H1 (cell line): Measurements from ENCODE around the gene ENTPD6. TPM values are rescaled to one million over a fixed set of nuclear protein-coding genes. Genes with fewer than 3 reads are reported as not detected.

Experiments
- CTCF ChIA-PET: fragments of 300-600 bp; sonication (Branson Sonifier 250); formaldehyde crosslinking; loops from one replicate; lab custom pipeline; 2021; ENCODE audit not compliant: partially characterized antibody; lab: Charles Lee
- POLR2A ChIA-PET: fragments of 300-600 bp; sonication (Branson Sonifier 250); formaldehyde crosslinking; loops from one replicate; lab custom pipeline; 2021; ENCODE audit warnings: inconsistent platforms; ENCODE audit not compliant: partially characterized antibody; lab: Charles Lee
- DNase-seq, 2 experiments: peaks; one replicate each; pipeline versions ENCODE4 v3.0.0 to v3.0.0-alpha.2; 2010 to 2022; ENCODE audit warnings: low spot score in 2 of 2, low read depth in 1 of 2, mixed read lengths in 1 of 2
- FAIRE-seq: peaks from 2 replicates; lab custom pipeline; 2011; peaks lifted over from hg19 to GRCh38; lab: Jason Lieb, UNC
- H2AFZ ChIP-seq: 2 replicates; pipeline ENCODE4 v1.8.1; 2012; ENCODE audit warnings: low read length, inconsistent platforms
- H2AK5ac ChIP-seq: 2 replicates; pipeline ENCODE4 v1.6.1; 2013; ENCODE audit warnings: low read depth, low read length
- H2BK120ac ChIP-seq: replicated peaks from 2 replicates; pipeline ENCODE3; 2013; ENCODE audit warnings: low read depth, low read length, inconsistent platforms
- H2BK12ac ChIP-seq: 2 replicates; pipeline ENCODE4 v1.6.1; 2013; ENCODE audit warnings: low read depth, low read length
- H2BK15ac ChIP-seq: 2 replicates; pipeline ENCODE4 v1.6.1; 2013; ENCODE audit warnings: low read length
- H2BK20ac ChIP-seq: 2 replicates; pipeline ENCODE4 v1.6.1; 2013; ENCODE audit warnings: low read length
- H2BK5ac ChIP-seq: 2 replicates; pipeline ENCODE4 v1.6.1; 2013; ENCODE audit warnings: low read depth, low read length
- H3K14ac ChIP-seq: 2 replicates; pipeline ENCODE4 v1.6.1; 2013; ENCODE audit warnings: inconsistent platforms; ENCODE audit not compliant: insufficient read length
- H3K18ac ChIP-seq: 2 replicates; pipeline ENCODE4 v1.6.1; 2013; ENCODE audit warnings: low read length; ENCODE audit errors: extremely low read depth
- H3K23ac ChIP-seq: 2 replicates; pipeline ENCODE4 v1.6.1; 2013; ENCODE audit warnings: inconsistent platforms; ENCODE audit not compliant: insufficient read length
- H3K23me2 ChIP-seq: 2 replicates; pipeline ENCODE4 v1.6.1; 2013; ENCODE audit warnings: low read depth, low read length
- H3K27ac ChIP-seq: 2 replicates; pipeline ENCODE4 v1.6.1; 2011; ENCODE audit warnings: low read depth, low read length, inconsistent platforms
- H3K27me3 ChIP-seq, 4 experiments: replicated peaks in 1 of 4; 1 replicate in 1 of 4; 2 replicates in 3 of 4; pipeline versions ENCODE4 v1.6.1 to v1.8.1; 2011 to 2013; ENCODE audit warnings: low read length in 3 of 4, mild to moderate bottlenecking in 3 of 4, inconsistent platforms in 2 of 4, mixed read lengths in 2 of 4, moderate library complexity in 1 of 4; ENCODE audit not compliant: control insufficient read depth in 3 of 4, insufficient read depth in 3 of 4; ENCODE audit errors: extremely low read depth in 1 of 4
- H3K36me3 ChIP-seq, 4 experiments: 2 replicates each; pipeline versions ENCODE4 v1.6.1 to v1.8.1; 2011 to 2013; ENCODE audit warnings: mild to moderate bottlenecking in 4 of 4, low read length in 3 of 4, moderate library complexity in 2 of 4, control low read depth in 1 of 4, inconsistent platforms in 1 of 4; ENCODE audit not compliant: insufficient read depth in 4 of 4, control insufficient read depth in 2 of 4
- H3K4ac ChIP-seq: replicated peaks from 2 replicates; pipeline ENCODE3; 2013; ENCODE audit warnings: low read length, low read depth, mixed read lengths, inconsistent platforms; ENCODE audit not compliant: insufficient read length
- H3K4me1 ChIP-seq, 4 experiments: replicated peaks in 1 of 4; 1 replicate in 1 of 4; 2 replicates in 3 of 4; pipeline versions ENCODE4 v1.6.1 to v1.8.1; 2011 to 2013; ENCODE audit warnings: low read length in 3 of 4, inconsistent platforms in 2 of 4, mixed read lengths in 1 of 4; ENCODE audit not compliant: insufficient read depth in 4 of 4, control insufficient read depth in 3 of 4
- H3K4me2 ChIP-seq, 2 experiments: 2 replicates each; pipeline versions ENCODE4 v1.6.1 to v1.8.1; 2011 to 2013; ENCODE audit warnings: low read depth in 2 of 2, low read length in 2 of 2, control low read depth in 1 of 2, inconsistent platforms in 1 of 2, mild to moderate bottlenecking in 1 of 2; ENCODE audit not compliant: insufficient read depth in 1 of 2
- H3K4me3 ChIP-seq, 4 experiments: fragments of 200-600, 300-600 bp in 1 of 4; sonication (generic), shearing (Covaris generic), sonication (Bioruptor Twin) in 1 of 4; 2 replicates each; pipeline versions ENCODE4 v1.5.1 to v1.8.1; 2011 to 2016; ENCODE audit warnings: low read length in 4 of 4, low read depth in 3 of 4, control low read depth in 2 of 4, inconsistent platforms in 2 of 4, mild to moderate bottlenecking in 2 of 4, mixed read lengths in 1 of 4, moderate library complexity in 1 of 4; ENCODE audit not compliant: insufficient read depth in 2 of 4; ENCODE audit errors: extremely low read depth in 1 of 4
- H3K56ac ChIP-seq: replicated peaks from 2 replicates; pipeline ENCODE3; 2013; ENCODE audit warnings: low read depth, mild to moderate bottlenecking, mixed read lengths, low read length, inconsistent platforms; ENCODE audit not compliant: insufficient read length
- H3K79me1 ChIP-seq: 2 replicates; pipeline ENCODE4 v1.6.1; 2013; ENCODE audit warnings: low read depth, low read length, control low read depth
- H3K79me2 ChIP-seq, 2 experiments: 2 replicates each; pipeline versions ENCODE4 v1.6.1 to v1.8.1; 2012 to 2013; ENCODE audit warnings: low read length in 2 of 2, mild to moderate bottlenecking in 2 of 2, inconsistent platforms in 1 of 2; ENCODE audit not compliant: insufficient read depth in 2 of 2, control insufficient read depth in 1 of 2
- H3K9ac ChIP-seq, 4 experiments: replicated peaks in 1 of 4; 1 replicate in 1 of 4; 2 replicates in 3 of 4; pipeline versions ENCODE4 v1.6.1 to v1.8.1; 2011 to 2013; ENCODE audit warnings: low read depth in 3 of 4, low read length in 3 of 4, control low read depth in 2 of 4, mild to moderate bottlenecking in 2 of 4, moderate library complexity in 2 of 4, inconsistent platforms in 1 of 4; ENCODE audit errors: extremely low read depth in 1 of 4
- H3K9me3 ChIP-seq, 2 experiments: 2 replicates each; pipeline versions ENCODE4 v1.6.1 to v1.8.1; 2012 to 2013; ENCODE audit warnings: mild to moderate bottlenecking in 2 of 2, moderate library complexity in 2 of 2, control low read depth in 1 of 2, inconsistent platforms in 1 of 2, low read depth in 1 of 2, low read length in 1 of 2, mixed read lengths in 1 of 2; ENCODE audit not compliant: insufficient read depth in 2 of 2
- H4K20me1 ChIP-seq, 2 experiments: replicated peaks in 1 of 2; 2 replicates each; pipeline versions ENCODE3 to v1.8.1; 2011 to 2013; ENCODE audit warnings: inconsistent platforms in 2 of 2, low read length in 2 of 2, mild to moderate bottlenecking in 1 of 2; ENCODE audit not compliant: insufficient read depth in 2 of 2, control insufficient read depth in 1 of 2
- H4K5ac ChIP-seq: 2 replicates; pipeline ENCODE4 v1.6.1; 2013; ENCODE audit warnings: low read length, low read depth, mixed read lengths, inconsistent platforms; ENCODE audit not compliant: insufficient read length
- H4K8ac ChIP-seq: 2 replicates; pipeline ENCODE4 v1.8.0; 2013; ENCODE audit warnings: mild to moderate bottlenecking, moderate library complexity, low read length, inconsistent platforms; ENCODE audit not compliant: insufficient read depth; ENCODE audit errors: extremely low read depth
- H4K91ac ChIP-seq: replicated peaks from 2 replicates; pipeline ENCODE3; 2013; ENCODE audit warnings: low read length, mixed read lengths, inconsistent platforms; ENCODE audit not compliant: insufficient read length
- CEBPB ChIP-seq: IDR thresholded peaks from 2 replicates; pipeline ENCODE4 v1.6.1; 2012; ENCODE audit warnings: low read depth, low read length
- EP300 ChIP-seq, 2 experiments: IDR thresholded peaks; 1 replicate in 1 of 2; 2 replicates in 1 of 2; pipeline ENCODE4 v1.6.1; 2011 to 2012; ENCODE audit warnings: low read depth in 2 of 2, low read length in 2 of 2, mild to moderate bottlenecking in 2 of 2, borderline replicate concordance in 1 of 2, inconsistent platforms in 1 of 2, moderate library complexity in 1 of 2
- TAF1 ChIP-seq: IDR thresholded peaks from 2 replicates; pipeline ENCODE4 v1.6.1; 2011; ENCODE audit warnings: mild to moderate bottlenecking, low read depth, low read length
- YY1 ChIP-seq: IDR thresholded peaks from 2 replicates; pipeline ENCODE4 v1.6.1; 2011; ENCODE audit warnings: low read depth, mild to moderate bottlenecking, low read length
- WGBS, 2 experiments: shearing (Covaris generic) in 1 of 2; methylation state at CpG; one replicate each; pipeline versions ENCODE4 v1.1.6 to v1.1.7; 2013 to 2015; ENCODE audit warnings: low lambda C conversion rate in 2 of 2, mixed read lengths in 2 of 2, inconsistent platforms in 1 of 2, low coverage in 1 of 2, missing lambda C conversion rate in 1 of 2; ENCODE audit not compliant: insufficient replicate concordance in 2 of 2, insufficient coverage in 1 of 2, insufficient read length in 1 of 2; ENCODE audit errors: extremely low coverage in 1 of 2, missing lambda C conversion rate in 1 of 2; 5-methylcytosine and 5-hydroxymethylcytosine counted together
- polyA plus RNA-seq, 7 experiments: library from polyadenylated mRNA; depleted of rRNA in 3 of 7; stranded (reverse) in 5 of 7; unstranded in 2 of 7; fragments of >200 nt in 5 of 7; fragments of 200-250 nt in 2 of 7; gene quantifications; 1 replicate in 5 of 7; 2 replicates in 1 of 7; 4 replicates in 1 of 7; pipeline versions ENCODE4 v1.2.1 to v1.2.3, GENCODE V29; 2011 to 2013; ENCODE audit warnings: missing spikeins in 2 of 7, mixed read lengths in 2 of 7
- total RNA-seq: library from RNA; stranded (reverse); fragmentation: NEBNext Ultra II Directional; extraction: Animal tissue kit (Norgen Biotek cat#: 25700); gene quantifications from 2 replicates; pipeline ENCODE4 v1.2.1, GENCODE V29; 2021
- TF ChIP-seq, protein P1 (sequence below): IDR thresholded peaks from 2 replicates; pipeline ENCODE4 v1.6.1; 2011; ENCODE audit warnings: low read length, improper control_type of control experiment

Gene ENTPD6
- total and polyA plus RNA-seq, 2 of the 8 experiments (the other 6 are each of a cell fraction or from before 2014, with no cell fraction given), result 47.8 to 57.3 TPM

DNA sequence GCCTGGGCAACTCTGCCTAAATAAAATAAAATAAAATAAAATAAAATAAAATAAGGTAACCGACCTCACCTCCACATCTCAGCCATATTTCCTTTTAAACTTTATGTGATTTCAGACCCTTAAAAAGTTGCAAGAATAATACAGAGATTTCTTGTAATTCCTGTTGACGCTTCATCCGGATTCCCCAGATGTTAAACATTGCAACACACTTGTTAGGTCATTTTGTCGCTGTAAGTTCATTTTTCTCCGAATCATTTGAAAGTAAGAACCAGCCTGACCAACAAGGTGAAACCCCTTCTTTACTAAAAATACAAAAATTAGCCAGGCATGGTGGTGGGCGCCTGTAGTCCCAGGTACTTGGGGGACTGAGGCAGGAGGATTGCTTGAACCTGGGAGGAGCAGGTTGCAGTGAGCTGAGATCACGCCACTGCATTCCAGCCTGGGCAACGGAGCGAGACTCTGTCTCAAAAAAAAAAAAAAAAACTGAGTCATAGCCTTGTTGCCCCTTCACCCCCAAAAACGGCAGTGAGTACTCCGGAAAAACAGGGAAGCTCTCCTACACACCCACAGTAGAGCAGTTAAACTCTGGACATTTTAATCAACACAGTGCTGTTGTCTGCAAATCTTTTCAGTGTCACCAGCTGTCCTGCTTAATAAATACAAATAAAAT is 58.2 kb downstream of the ENTPD6 start:
- Histone ChIP-seq H2BK12ac (no peak overlapping the region), H3K36me3 (no peaks in the 10 kb centered on the region), H2BK120ac (no peak overlapping the region), H3K23me2 (peaks cover under 1% of the 10 kb centered on the region; the same call in 1 of the 2 replicates), H3K56ac (no peak overlapping the region), H3K4me3 (no peak overlapping the region), H3K4me1 (peaks cover 0 to 3% (median 1%) of the 10 kb centered on the region in 4 experiments; a peak in 3 of 7 replicates), H2BK15ac (no peak overlapping the region), H3K27ac (no peak overlapping the region), H4K91ac (no peak overlapping the region), H2AFZ (no peak overlapping the region), H3K4ac (no peak overlapping the region), H4K5ac (no peak overlapping the region), H3K9ac (no peak overlapping the region), H2BK5ac (no peak overlapping the region), H3K79me1 (peaks cover 13% of the 10 kb centered on the region), H2BK20ac (no peak overlapping the region), H3K18ac (no peak overlapping the region), H3K14ac (no peak overlapping the region), H2AK5ac (no peak overlapping the region), H3K9me3 (no peaks in the 10 kb centered on the region), H3K23ac (no peak overlapping the region), H3K4me2 (no peak overlapping the region), H3K27me3 (no peaks in the 10 kb centered on the region), H3K79me2 (peaks cover 17 to 54% of the 10 kb centered on the region in 2 experiments), H4K8ac (no peak overlapping the region), H4K20me1 (peaks cover 3 to 10% of the 10 kb centered on the region in 2 experiments)
- FAIRE-seq (no peak), DNase-seq (no peak)
- ChIA-PET CTCF (interaction anchor here (0.9 to 1.5 kb wide), 4 partner anchors 10 to 257 kb away, joined by 3 to 4 read pairs (median 4); no protein-coding TSS in a partner anchor), POLR2A (interaction anchor here (1.2 kb wide), 1 partner anchor 11 kb away, joined by 3 read pairs; no protein-coding TSS in a partner anchor)
- 89% methylated on average over 11 of the region's 11 CpGs; no CpG with 5 or more reads in 1 of the 2 experiments for WGBS, 2 experiments
- TF ChIP-seq, protein P1, sequence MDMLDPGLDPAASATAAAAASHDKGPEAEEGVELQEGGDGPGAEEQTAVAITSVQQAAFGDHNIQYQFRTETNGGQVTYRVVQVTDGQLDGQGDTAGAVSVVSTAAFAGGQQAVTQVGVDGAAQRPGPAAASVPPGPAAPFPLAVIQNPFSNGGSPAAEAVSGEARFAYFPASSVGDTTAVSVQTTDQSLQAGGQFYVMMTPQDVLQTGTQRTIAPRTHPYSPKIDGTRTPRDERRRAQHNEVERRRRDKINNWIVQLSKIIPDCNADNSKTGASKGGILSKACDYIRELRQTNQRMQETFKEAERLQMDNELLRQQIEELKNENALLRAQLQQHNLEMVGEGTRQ, result no peak
- no peak for TF ChIP-seq TAF1
- no peak for TF ChIP-seq EP300 (IDR thresholded peaks at IDR 0.05; ENCODE audit: borderline replicate concordance in 1 of 2, low read depth in 2 of 2, low read length in 2 of 2)
- no peak for TF ChIP-seq YY1
- TF ChIP-seq CEBPB, result no peak
